Testis (tissue), 3 donors: ENCODE data around the gene TPO. TPM values are rescaled to one million over a fixed set of nuclear protein-coding genes. Genes with fewer than 3 reads are reported as not detected.

Experiments
- DNase-seq: peaks from one replicate; pipeline ENCODE4 v3.0.0-alpha.2; 2019
- H3K27ac ChIP-seq, 2 donors: fragments of 200-600 bp; sonication (generic); one replicate each; pipeline ENCODE4 v1.5.1; 2019
- H3K27me3 ChIP-seq: fragments of 200-600 bp; sonication (generic); one replicate; pipeline ENCODE4 v1.5.1; 2019
- H3K36me3 ChIP-seq: fragments of 200-600 bp; sonication (generic); one replicate; pipeline ENCODE4 v1.5.1; 2017; ENCODE audit warnings: low read depth; ENCODE audit errors: missing control alignments
- H3K4me1 ChIP-seq: fragments of 200-600 bp; sonication (generic); one replicate; pipeline ENCODE4 v1.5.1; 2019
- H3K4me3 ChIP-seq, 2 donors: fragments of 200-600 bp; sonication (generic); one replicate each; pipeline ENCODE4 v1.5.1; 2017 to 2019
- H3K9me3 ChIP-seq: fragments of 200-600 bp; sonication (generic); one replicate; pipeline ENCODE4 v1.5.1; 2017
- CTCF ChIP-seq, 3 experiments: fragments of 450-650 bp in 2 of 3; fragments of 200-600 bp in 1 of 3; sonication (generic) in 1 of 3; IDR thresholded peaks; one replicate each; pipeline ENCODE4 v1.5.1; 2016 to 2019; ENCODE audit warnings: antibody characterized with exemption in 3 of 3, mild to moderate bottlenecking in 2 of 3, moderate library complexity in 1 of 3
- POLR2A ChIP-seq: fragments of 450-650 bp; IDR thresholded peaks from one replicate; pipeline ENCODE4 v1.6.1; 2017; ENCODE audit warnings: antibody characterized with exemption, mild to moderate bottlenecking, moderate library complexity
- WGBS, 2 donors: methylation state at CpG; one replicate each; pipeline ENCODE4 v1.1.5; 2018; 5-methylcytosine and 5-hydroxymethylcytosine counted together
- intact Hi-C: fragments of 100-400 bp; cut with DNase I; formaldehyde crosslinking; loops from one replicate; pipeline ENCODE4 v1.15.1; 2023; ENCODE audit warnings: low total_unique reads
- polyA plus RNA-seq: library from polyadenylated mRNA; stranded (reverse); fragments of 350-450 nt; fragmentation: Illumina TruSeq; extraction: RNeasy Lipid Tissue Mini Kit (QIAGEN cat#74804); gene quantifications from one replicate; pipeline ENCODE4 v1.2.3, GENCODE V29; 2014; ENCODE audit warnings: low read depth, low replicate concordance; ENCODE audit not compliant: insufficient read depth
- total RNA-seq, 2 donors: library from RNA; depleted of rRNA; stranded (reverse); fragments of >200 nt; gene quantifications; one replicate each; pipeline ENCODE4 v1.2.3, GENCODE V29; 2016

Gene TPO
- total and polyA plus RNA-seq, 3 donors from 2014 or later = 2.9 to 5.6 (median 2.9) TPM

- Histone ChIP-seq H3K36me3 (no peaks in the 10 kb centered on the region), H3K9me3 (no peaks in the 10 kb centered on the region), H3K4me1 (peaks cover 14% of the 10 kb centered on the region), H3K27me3 (no peaks in the 10 kb centered on the region), H3K4me3 (no peak overlapping the region), H3K27ac (peak overlapping the region in 1 of 2 donors; percentile 62)
- intact Hi-C loops = no loop called here
- peak; percentile 51 for DNase-seq
- TF ChIP-seq POLR2A (no peak), CTCF (IDR thresholded peaks at IDR 0.05) (no peak)
- WGBS, 2 donors = 42 to 46% methylated on average over 3 of the region's 3 CpGs
These were observed 5.3 kb downstream of the TPO start for GRCh38 chr2:1418566-1418965.

DNA sequence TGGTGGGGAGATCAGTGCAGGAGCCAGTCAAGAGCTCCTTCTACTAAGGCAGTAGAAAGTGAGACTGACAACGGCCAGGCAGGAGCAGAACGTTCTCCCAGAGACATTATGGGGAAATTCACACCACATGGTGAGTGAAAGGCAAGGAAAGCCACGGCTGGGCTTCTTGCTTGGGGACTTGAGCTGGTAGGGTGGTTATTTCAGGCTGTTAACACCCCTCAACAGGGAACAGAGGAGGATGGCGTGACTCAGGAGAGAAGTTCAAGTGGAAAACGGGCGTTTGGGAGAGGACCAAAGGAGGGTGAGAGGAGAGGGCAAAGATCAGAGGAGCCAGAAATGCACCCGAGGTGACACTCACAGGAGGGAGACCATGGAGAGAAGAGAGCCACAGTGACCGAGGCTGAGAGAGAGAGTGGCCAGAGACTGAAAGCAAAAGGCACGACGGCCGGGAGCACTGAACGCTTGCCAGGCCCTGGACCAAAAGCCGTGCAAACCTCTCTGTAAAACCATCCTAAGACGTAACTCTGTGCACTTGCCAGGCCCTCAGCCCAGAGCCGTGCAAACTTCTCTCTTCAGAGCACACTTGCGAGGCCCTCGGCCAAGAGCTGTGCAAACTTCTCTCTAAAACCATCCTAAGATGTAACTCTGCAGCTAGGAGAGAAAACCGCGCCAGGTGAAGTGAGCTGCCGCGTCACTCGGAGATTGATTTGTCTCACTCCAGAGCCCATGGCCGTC lies 7.7 kb downstream of the TPO start:
- Histone ChIP-seq H3K4me1 (peaks cover 14% of the 10 kb centered on the region), H3K9me3 (no peaks in the 10 kb centered on the region), H3K36me3 (no peaks in the 10 kb centered on the region), H3K27me3 (no peaks in the 10 kb centered on the region), H3K27ac (peak overlapping the region; percentile 24 to 73), H3K4me3 (no peak overlapping the region)
- peak; percentile 30 for DNase-seq
- 53 to 67% methylated on average over 20 to 23 of the region's 23 CpGs for WGBS, 2 donors
- TF ChIP-seq CTCF (IDR thresholded peaks at IDR 0.05) (no peak), POLR2A (no peak)
- intact Hi-C loops = no loop called here

GRCh38 chr2:1421731-1422130 lies 8.5 kb downstream of the TPO start:
- 49 to 52% methylated on average over 14 of the region's 14 CpGs for WGBS, 2 donors
- no peaks in the 10 kb centered on the region for H3K36me3 ChIP-seq
- intact Hi-C loops = no loop called here
- no peak overlapping the region for H3K4me3 ChIP-seq
- H3K9me3 ChIP-seq = no peaks in the 10 kb centered on the region
- no peak for TF ChIP-seq CTCF (IDR thresholded peaks at IDR 0.05)
- TF ChIP-seq POLR2A = no peak
- H3K27ac ChIP-seq = no peak overlapping the region
- H3K4me1 ChIP-seq = peaks cover 14% of the 10 kb centered on the region
- H3K27me3 ChIP-seq = no peaks in the 10 kb centered on the region
- DNase-seq = no peak

- WGBS, 2 donors = 67 to 82% methylated on average over 10 to 22 of the region's 22 CpGs
- no peaks in the 10 kb centered on the region for H3K27me3 ChIP-seq
- no peaks in the 10 kb centered on the region for H3K9me3 ChIP-seq
- H3K27ac ChIP-seq = no peak overlapping the region
- intact Hi-C loops = no loop called here
- DNase-seq = no peak
- TF ChIP-seq CTCF (IDR thresholded peaks at IDR 0.05) (no peak), POLR2A (no peak)
- no peaks in the 10 kb centered on the region for H3K36me3 ChIP-seq
- H3K4me3 ChIP-seq = no peak overlapping the region
- peaks cover 14% of the 10 kb centered on the region for H3K4me1 ChIP-seq
These were observed 8.9 kb downstream of the TPO start for GRCh38 chr2:1422131-1422530.
